ENCODE measurements around the gene SUPV3L1. TPM values are rescaled to one million over a fixed set of nuclear protein-coding genes. Genes with fewer than 3 reads are reported as not detected.

Gene SUPV3L1
- 10 to 100 TPM; 24.4 to 53.1 (median 34.1) TPM for total RNA-seq
- 100 to 1,000 TPM in 2 of 3 donors, 10 to 100 TPM in 1; 54.8 to 165 (median 114) TPM for polyA plus RNA-seq
- long read RNA-seq, donor 1, partial matches to known transcripts = 0 of 4 reads
- long read RNA-seq, donor 1, other reads (novel, unspliced or antisense) = 0 of 4 reads
- long read RNA-seq, donor 2, partial matches to known transcripts = 0 of 4 reads
- long read RNA-seq, donor 2, other reads (novel, unspliced or antisense) = 0 of 4 reads
- long read RNA-seq, donor 3, transcript SUPV3L1-201 (15 exons, 2,484 nt) = major isoform, 8 of 10 reads
- long read RNA-seq, donor 3, partial matches to known transcripts = 0 of 10 reads
- long read RNA-seq, donor 3, other reads (novel, unspliced or antisense) = 0 of 10 reads
- long read RNA-seq, donor 4, transcript SUPV3L1-201 (15 exons, 2,484 nt) = major isoform, 16 of 18 reads
- long read RNA-seq, donor 4, partial matches to known transcripts = 2 of 18 reads
- long read RNA-seq, donor 4, other reads (novel, unspliced or antisense) = 0 of 18 reads
- long read RNA-seq, donor 5, transcript SUPV3L1-201 (15 exons, 2,484 nt) = major isoform, 49 of 65 reads
- long read RNA-seq, donor 5, partial matches to known transcripts = 2 of 65 reads
- long read RNA-seq, donor 5, other reads (novel, unspliced or antisense) = 13 of 65 reads
- long read RNA-seq, donor 6, transcript SUPV3L1-201 (15 exons, 2,484 nt) = major isoform, 5 of 10 reads
- long read RNA-seq, donor 6, partial matches to known transcripts = 2 of 10 reads
- long read RNA-seq, donor 6, other reads (novel, unspliced or antisense) = 3 of 10 reads
- long read RNA-seq, donor 7, partial matches to known transcripts = 0 of 2 reads
- long read RNA-seq, donor 7, other reads (novel, unspliced or antisense) = 0 of 2 reads
- long read RNA-seq, donor 8, partial matches to known transcripts = 0 of 3 reads
- long read RNA-seq, donor 8, other reads (novel, unspliced or antisense) = 0 of 3 reads
- long read RNA-seq, donor 9, transcript SUPV3L1-201 (15 exons, 2,484 nt) = major isoform, 8 of 9 reads
- long read RNA-seq, donor 9, partial matches to known transcripts = 0 of 9 reads
- long read RNA-seq, donor 9, other reads (novel, unspliced or antisense) = 0 of 9 reads
- long read RNA-seq, donor 10, transcript SUPV3L1-201 (15 exons, 2,484 nt) = major isoform, 6 of 7 reads
- long read RNA-seq, donor 10, partial matches to known transcripts = 0 of 7 reads
- long read RNA-seq, donor 10, other reads (novel, unspliced or antisense) = 0 of 7 reads

DNA sequence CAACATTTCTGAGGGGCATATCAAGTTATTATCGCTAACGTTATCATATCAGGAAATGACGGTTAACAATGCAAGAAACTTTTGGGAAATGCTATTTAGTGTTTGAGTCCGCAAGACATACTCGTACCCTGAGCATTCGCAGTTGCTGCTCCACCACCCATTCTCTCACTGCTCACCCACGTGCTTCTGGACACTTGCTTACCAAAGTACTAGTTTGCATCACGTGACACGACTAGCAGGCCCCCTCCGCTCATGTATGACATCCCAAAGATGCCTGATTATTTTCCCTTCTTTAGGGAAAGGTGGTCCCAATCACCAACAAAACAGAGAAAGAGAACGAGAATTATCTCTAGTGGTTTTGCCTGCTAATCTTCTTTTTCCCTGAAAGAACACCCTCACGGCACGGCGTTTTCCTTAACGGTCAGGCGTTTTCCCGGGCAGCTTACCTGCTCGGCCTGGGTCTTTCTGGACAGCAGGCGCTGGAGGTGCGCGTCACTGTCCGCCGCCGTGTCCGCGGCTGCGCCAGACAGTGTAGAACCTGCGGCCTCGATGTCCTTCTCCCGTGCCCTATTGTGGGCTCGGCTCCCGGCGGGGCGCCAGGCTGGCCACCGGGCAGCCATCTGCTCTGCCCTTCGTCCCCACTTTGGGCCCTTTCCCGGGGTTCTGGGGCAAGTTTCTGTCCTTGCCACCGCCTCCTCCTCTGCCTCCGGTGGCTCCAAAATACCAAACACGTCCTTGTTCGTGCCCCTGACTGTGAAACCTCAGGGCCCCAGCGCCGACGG lies at the start of gene SUPV3L1:
Gene SUPV3L1, plus strand, starts transcription at position 492 of the 782 bp plus-strand sequence. Its CDS starts 58 bp downstream, at position 550.
- Histone ChIP-seq H3K27me3 (no peaks in the 10 kb centered on the region), H3K4me1 (replicated peaks in 1 of 2) (peaks cover 0 to 25% of the 10 kb centered on the region in 2 donors), H3K36me3 (replicated peaks in 1 of 2) (no peaks in the 10 kb centered on the region), H3K27ac (peak within 1 kb of the TSS; percentile 69 to 98 (median 92)), H3K9me3 (replicated peaks in 1 of 3) (no peaks in the 10 kb centered on the region), H3K4me3 (peak within 1 kb of the TSS; percentile 17 to 99 (median 84))
- 0 to 1% (median 0%) methylated on average over 20 to 44 of the region's 44 CpGs for WGBS, 4 donors
- TF ChIP-seq POLR2A (IDR thresholded peaks at IDR 0.05) = peak; percentile 68 to 87
- TF ChIP-seq, protein P1, sequence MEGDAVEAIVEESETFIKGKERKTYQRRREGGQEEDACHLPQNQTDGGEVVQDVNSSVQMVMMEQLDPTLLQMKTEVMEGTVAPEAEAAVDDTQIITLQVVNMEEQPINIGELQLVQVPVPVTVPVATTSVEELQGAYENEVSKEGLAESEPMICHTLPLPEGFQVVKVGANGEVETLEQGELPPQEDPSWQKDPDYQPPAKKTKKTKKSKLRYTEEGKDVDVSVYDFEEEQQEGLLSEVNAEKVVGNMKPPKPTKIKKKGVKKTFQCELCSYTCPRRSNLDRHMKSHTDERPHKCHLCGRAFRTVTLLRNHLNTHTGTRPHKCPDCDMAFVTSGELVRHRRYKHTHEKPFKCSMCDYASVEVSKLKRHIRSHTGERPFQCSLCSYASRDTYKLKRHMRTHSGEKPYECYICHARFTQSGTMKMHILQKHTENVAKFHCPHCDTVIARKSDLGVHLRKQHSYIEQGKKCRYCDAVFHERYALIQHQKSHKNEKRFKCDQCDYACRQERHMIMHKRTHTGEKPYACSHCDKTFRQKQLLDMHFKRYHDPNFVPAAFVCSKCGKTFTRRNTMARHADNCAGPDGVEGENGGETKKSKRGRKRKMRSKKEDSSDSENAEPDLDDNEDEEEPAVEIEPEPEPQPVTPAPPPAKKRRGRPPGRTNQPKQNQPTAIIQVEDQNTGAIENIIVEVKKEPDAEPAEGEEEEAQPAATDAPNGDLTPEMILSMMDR (IDR thresholded peaks at IDR 0.05) = no peak
- peak; percentile 91 to 98 (median 96) for DNase-seq
- intact Hi-C loops (cut with DNase I) = loop anchor here in 1 of 2 donors (5.0 kb wide), 1 partner anchor 53 kb away; no protein-coding TSS in a partner anchor

DNA sequence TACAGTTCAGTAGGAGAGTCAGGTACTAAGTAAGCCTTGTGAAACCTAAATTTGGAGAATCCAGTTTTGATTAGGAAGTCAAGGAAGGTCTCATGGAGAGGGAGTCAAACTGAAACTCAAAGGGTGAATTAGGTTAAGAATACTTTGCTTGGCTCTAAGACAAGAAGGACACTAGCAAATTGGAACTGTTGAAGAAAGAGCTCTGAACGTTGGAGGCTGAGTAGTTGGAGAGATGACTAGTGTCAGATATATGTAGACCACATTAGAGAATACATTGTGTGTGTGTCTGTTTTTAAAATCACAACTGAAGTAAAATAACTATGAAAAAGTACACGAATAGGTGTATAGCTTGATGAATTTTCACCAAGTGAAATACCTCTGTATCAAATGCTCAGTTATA lies 49.8 kb upstream of the SUPV3L1 start:
- TF ChIP-seq, protein P1 (IDR thresholded peaks at IDR 0.05) = no peak
- TF ChIP-seq POLR2A (IDR thresholded peaks at IDR 0.05) = no peak
- no peak overlapping the region for H3K4me3 ChIP-seq
- no peaks in the 10 kb centered on the region for H3K9me3 ChIP-seq (replicated peaks in 1 of 3)
- H3K4me1 ChIP-seq (replicated peaks in 1 of 2) = peaks cover 9 to 43% of the 10 kb centered on the region in 2 donors
- H3K27ac ChIP-seq = no peak overlapping the region
- no peaks in the 10 kb centered on the region for H3K27me3 ChIP-seq
- WGBS, 4 donors = 24 to 47% (median 46%) methylated on average over 2 of the region's 2 CpGs
- intact Hi-C loops (cut with DNase I) = no loop called here
- peaks cover 0 to 14% of the 10 kb centered on the region in 2 donors for H3K36me3 ChIP-seq (replicated peaks in 1 of 2)
- DNase-seq = no peak

DNA sequence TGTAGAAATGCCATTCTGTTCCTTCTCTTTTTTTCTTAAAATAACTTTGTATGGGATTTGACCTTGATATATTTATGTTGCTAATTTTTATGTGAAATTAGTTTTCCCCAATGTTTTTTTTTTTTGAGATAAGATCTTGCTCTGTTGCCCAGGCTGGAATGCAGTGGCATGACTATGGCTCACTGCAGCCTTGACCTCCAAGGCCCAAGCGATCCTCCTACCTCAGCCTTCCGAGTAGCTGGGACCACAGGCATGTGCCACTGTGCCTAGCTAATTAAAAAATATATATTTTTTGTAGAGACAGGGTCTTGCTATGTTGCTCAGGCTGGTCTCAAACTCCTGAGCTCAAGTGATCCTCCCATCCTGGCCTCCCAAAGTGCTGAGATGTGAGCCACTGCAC lies 40.1 kb upstream of the SUPV3L1 start:
- no peak overlapping the region for H3K4me3 ChIP-seq
- peaks cover 0 to 10% of the 10 kb centered on the region in 2 donors for H3K36me3 ChIP-seq (replicated peaks in 1 of 2)
- TF ChIP-seq, protein P1 (IDR thresholded peaks at IDR 0.05) = no peak
- no peak for TF ChIP-seq POLR2A (IDR thresholded peaks at IDR 0.05)
- H3K4me1 ChIP-seq (replicated peaks in 1 of 2) = peaks cover 13 to 28% of the 10 kb centered on the region in 2 donors
- WGBS, 4 donors = 38 to 50% (median 48%) methylated on average over 2 of the region's 2 CpGs
- DNase-seq = peak; percentile 42 to 77 (median 67)
- H3K27me3 ChIP-seq = no peaks in the 10 kb centered on the region
- H3K27ac ChIP-seq = peak overlapping the region in 3 of 5 donors; percentile 44 to 77 (median 73)
- intact Hi-C loops (cut with DNase I) = no loop called here
- H3K9me3 ChIP-seq (replicated peaks in 1 of 3) = no peaks in the 10 kb centered on the region

All from adrenal gland (tissue), 19 donors.